Peyer's patch (tissue), 4 donors: ENCODE data around the gene KRT12.

Source experiments
- POLR2A ChIP-seq, 2 donors: fragments of 450-650 bp; IDR thresholded peaks; one replicate each; pipeline ENCODE4 v1.5.1; 2017; ENCODE audit warnings: antibody characterized with exemption in 2 of 2, mild to moderate bottlenecking in 2 of 2, moderate library complexity in 2 of 2
- TF ChIP-seq, protein P1 (sequence below), 6 experiments: fragments of 450-650 bp in 4 of 6; fragments of 200-600 bp in 2 of 6; sonication (generic) in 1 of 6; IDR thresholded peaks; one replicate each; pipeline ENCODE4 v1.5.1; 2017 to 2019; ENCODE audit warnings: antibody characterized with exemption in 6 of 6, mild to moderate bottlenecking in 3 of 6, moderate library complexity in 1 of 6

DNA sequence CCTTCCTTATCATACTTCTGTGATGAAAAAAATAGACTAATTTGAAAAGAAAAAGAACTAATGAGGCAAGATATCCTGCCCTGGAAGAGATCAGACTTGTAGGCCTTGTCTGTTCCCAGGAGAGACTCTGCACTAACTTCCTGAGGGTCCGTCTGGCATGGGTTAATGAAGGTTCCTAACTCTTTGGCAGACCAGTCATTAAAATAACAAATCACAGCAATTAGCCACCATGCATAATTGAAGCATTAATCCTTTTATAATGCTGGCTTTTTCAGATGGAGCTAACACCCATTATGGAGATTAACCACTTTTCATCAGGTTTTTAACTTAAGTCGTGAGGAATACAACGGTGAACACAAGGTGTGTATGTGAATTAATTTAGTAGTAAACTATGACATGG, 34.2 kb downstream of the KRT12 start:
- TF ChIP-seq, protein P1, sequence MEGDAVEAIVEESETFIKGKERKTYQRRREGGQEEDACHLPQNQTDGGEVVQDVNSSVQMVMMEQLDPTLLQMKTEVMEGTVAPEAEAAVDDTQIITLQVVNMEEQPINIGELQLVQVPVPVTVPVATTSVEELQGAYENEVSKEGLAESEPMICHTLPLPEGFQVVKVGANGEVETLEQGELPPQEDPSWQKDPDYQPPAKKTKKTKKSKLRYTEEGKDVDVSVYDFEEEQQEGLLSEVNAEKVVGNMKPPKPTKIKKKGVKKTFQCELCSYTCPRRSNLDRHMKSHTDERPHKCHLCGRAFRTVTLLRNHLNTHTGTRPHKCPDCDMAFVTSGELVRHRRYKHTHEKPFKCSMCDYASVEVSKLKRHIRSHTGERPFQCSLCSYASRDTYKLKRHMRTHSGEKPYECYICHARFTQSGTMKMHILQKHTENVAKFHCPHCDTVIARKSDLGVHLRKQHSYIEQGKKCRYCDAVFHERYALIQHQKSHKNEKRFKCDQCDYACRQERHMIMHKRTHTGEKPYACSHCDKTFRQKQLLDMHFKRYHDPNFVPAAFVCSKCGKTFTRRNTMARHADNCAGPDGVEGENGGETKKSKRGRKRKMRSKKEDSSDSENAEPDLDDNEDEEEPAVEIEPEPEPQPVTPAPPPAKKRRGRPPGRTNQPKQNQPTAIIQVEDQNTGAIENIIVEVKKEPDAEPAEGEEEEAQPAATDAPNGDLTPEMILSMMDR (IDR thresholded peaks at IDR 0.05) = no peak
- TF ChIP-seq POLR2A (IDR thresholded peaks at IDR 0.05) = no peak
